Ammon's horn (tissue), 1 donor: ENCODE data around the gene MOBP.

Experiments used
- DNase-seq: peaks from one replicate; pipeline ENCODE4 v3.0.0-alpha.2; 2016; ENCODE audit warnings: low spot score

Gene MOBP

GRCh38 chr3:39541917-39542329 lies 74.4 kb downstream of the MOBP start:
- peak; percentile 35 for DNase-seq

GRCh38 chr3:39542588-39542988 lies 75.1 kb downstream of the MOBP start:
- no peak for DNase-seq

DNA sequence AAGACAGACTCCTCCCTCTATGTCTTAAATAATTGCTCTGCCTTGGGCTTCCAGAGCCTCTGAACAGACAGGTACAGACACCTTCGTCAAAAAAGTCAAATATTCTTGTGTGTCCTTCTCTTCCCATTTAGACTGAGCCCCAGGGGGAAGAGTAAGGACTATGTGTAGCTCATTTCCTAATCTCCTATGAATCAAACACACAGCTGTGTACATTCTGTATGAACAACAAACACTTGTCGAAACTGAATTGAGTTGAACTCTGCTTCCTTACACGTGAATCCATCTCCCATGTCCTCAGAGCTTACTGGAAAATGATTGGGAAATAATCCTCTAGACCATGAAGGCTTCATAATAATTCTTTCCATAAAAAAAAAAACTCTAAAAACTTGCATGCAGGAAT lies 80.8 kb downstream of the MOBP start:
- DNase-seq, result no peak

GRCh38 chr3:39550354-39551051 lies 83.0 kb downstream of the MOBP start:
- DNase-seq, result no peak
